Stimulated activated CD8-positive, alpha-beta memory T cell treated with anti-CD3 and anti-CD28 coated beads, Interleukin-7, amount 100 ng/mL, for 4 hours (primary cell): ENCODE measurements around the gene OSM.
A peak's percentile ranks its signal among the peaks of the same experiment; 100 is the strongest.

Experiments
- DNase-seq, 2 donors: peaks; one replicate each; pipeline ENCODE4 v3.0.0-alpha.2; 2020; ENCODE audit warnings: low read depth in 2 of 2

The OSM gene

DNA sequence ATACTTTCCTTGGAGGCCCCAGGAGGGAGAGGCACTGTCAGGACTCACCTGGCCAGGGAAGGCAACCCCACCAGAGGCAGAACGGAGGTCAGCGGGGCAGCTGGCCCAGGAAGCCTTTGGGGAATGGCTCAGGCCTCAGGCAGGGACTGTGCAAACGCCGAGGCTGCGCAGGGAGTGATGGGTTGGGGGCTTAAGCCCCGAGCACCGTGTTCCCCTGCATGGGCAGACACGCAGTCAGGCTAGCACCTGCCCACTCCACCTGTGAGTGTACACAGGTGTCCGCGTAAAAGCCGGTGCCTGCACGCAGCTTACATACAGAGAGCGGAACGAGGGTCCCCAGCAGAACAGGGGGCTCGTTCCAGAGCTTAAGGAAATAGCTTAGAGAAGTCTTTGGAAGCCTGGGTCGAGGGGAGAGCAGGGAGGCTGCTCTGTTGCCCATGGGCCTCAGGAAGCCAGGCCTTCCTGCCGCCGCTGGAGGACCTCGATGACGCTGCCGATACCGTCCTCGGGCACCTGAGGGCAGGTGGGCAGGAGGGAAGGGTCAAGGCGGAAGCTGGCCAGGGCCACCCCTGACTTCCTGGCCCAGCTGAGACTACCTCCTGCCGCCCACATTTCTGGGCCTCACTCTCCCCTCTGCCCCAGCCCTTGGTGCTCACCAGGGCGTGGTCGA is 18.7 kb upstream of the OSM start:
- DNase-seq, result no peak

DNA sequence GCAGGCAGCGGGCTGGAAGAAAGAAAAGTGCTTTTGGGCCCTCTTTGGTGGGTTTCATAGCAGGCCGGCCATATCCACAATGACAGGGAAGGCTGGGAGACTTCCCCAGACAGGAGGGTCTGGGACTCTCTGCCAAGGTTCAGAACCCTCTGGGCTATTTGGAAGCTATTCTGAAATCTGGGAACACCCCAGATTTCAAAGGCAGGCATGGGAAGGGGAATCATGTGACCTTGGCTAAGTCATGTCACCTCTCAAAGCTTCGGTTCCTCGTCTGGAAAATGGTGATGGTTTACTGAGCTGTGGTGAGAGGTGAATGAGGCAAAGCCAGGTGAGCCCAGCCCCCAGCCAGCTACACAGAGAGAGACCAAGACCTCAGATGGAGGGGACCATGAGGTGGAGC is 18.0 kb upstream of the OSM start:
- DNase-seq, result no peak

DNA sequence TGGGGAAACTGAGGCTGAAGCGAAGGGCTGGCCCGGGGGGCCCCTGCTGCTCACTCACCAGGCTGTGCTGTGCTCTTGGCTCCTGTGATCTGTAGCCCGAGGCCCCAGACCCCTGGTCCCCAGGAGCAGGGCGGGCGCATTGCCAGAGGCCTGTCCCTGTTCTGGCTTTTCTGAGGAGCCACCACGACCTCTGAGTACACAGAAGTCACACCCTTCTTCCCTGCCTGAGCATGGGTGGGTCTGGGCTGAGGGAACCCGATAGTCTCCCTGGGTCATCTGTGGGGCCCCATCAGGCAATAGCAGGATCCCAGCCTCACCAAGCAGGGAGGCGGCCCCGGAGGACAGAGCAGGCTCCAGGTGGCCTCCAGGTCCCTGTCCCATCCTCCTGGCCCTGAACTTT is 17.5 kb upstream of the OSM start:
- DNase-seq, result no peak

DNA sequence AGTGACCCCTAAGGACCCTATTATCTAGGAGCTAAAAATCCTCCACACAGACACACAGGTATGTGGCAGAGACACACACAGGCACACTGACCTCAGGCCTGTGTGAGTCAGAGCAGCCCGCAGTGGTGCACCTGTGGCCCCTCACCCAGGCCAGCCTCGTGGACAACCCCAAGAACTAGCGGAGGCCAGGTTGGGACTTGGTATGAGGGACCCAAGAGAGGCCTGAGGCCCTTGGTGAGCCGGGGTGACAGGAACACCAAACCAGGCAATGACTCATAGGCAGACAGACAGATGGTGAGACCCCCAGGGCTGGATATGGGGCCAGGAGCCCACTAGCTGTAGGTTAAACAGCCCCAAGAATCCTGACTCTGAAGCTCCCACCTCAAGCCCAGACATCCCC is 16.7 kb upstream of the OSM start:
- no peak for DNase-seq

DNA sequence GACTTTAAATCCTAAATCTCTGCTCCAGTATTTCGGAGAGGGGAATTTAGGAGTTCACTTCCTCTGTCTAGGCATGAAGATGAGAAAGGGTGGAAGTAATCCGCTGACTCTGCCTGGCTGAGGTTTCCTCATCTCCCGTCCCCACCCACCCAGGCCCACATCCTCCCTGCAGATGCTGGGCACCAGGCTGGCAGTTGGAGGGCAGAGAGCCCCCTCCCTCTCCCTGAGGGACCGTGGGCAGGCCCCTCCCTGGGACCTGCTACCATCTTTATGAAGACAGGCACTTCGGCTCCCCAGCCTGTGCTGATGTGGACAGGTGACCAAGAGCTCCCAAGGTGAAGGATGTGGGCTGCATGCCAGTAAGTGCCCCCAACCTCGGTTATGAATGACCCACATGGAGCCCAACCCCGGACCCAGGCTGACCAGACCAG is 16.0 kb upstream of the OSM start:
- DNase-seq, result no peak

DNA sequence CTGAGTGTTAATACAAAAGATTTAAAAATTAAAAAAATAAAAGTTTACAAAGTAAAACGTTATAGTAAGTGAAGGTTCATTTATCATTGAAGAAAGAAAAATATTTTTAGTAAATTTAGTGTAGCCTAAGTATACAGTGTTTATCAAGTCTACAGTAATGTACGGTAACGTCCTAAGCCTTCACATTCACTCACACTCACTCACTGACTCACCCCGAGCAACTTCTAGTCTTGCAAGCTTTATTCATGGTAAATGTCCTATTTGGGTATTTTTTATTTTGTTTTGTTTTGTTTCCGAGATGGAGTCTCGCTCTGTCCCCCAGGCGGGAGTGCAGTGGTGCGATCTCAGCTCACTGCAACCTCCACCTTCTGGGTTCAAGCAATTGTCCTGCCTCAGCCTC is 13.9 kb upstream of the OSM start:
- DNase-seq, result no peak

DNA sequence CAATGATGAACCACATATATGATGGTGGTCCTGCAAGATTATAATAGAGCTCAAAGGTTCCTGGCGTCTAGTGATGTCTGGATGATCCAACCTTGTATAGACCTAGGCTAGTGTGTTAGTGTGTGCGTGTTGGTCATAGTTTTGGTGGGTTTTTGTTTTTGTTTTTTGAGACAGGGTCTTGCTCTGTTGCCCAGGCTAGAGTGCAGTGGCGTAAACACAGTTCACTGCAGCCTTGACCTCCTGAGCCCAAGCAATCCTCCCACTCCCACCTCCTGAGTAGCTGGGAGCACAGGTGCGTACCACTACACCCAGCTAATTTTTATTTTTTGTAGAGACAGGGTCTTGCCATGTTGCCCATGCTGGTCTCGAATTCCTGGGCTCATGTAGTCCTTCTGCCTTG is 13.3 kb upstream of the OSM start:
- DNase-seq, result no peak

DNA sequence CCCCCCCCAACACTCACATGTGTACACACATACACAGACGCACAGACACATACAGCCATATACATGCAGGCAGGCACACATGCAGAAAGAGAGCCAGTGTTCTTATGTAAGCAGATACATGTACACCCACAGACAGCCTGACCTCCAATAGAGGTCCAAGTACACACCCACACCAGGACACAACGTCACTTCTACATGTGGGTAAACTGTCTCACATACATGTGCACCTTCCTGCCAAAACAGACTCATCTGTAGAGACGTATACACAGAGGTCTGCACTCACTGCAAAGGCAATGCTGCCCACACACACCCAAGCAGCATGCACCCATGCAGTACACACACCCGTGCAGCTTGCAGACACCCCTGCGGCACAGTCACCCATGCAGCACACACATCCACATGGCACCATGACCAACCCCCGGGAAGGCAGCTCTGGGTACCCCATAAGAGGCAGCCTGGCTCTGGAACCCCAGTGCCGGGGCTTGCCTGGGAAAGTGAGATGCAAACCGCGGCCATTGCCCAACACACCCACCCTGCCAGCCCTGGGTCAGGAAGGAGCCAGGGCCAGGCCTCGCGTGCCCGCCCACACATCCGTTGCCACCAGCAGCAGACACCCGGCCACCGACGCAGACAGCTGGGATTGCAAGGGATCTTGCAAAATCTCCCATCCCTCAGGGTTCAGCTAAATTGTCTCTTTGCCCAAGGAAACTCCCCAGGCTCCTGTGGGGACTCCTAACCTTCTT is 12.6 kb upstream of the OSM start:
- no peak for DNase-seq

DNA sequence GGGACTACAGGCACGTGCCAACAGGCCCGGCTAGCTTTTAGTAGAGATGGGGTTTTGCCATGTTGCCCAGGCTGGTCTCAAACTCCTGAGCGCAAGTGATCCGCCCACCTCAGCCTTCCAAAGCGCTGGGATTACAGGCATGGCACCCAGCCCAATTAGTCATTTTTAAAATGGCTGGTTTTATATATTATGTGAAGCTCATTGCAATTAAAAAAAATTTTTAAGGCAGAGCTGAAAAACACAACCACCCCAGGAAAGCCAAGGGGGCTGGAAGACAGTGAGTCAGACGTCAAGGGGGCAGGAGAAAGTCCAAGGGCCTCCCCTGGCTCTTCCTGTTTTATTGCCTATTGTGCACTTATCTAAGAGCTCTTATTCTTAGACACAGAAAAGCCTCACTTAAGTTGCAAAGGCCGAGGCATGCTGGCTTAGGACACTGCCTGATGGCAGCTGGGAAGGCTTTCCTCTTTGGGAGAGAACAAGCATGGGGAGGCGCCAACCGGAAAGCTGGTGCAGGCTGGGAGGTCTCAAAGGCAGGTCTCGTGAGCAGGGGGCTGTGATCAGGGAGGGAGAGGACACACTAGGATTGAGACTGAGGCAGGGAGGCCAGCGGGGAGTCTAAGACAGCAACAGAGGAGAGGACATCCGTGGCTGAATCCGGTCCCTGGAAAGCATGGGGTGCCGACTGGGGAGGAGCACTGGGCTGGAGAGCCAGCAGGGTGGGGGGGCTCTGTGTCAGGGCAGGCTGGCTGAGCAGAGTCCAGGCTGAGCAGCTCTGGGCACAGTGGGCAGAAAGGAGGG is 11.1 kb upstream of the OSM start:
- DNase-seq, result no peak

DNA sequence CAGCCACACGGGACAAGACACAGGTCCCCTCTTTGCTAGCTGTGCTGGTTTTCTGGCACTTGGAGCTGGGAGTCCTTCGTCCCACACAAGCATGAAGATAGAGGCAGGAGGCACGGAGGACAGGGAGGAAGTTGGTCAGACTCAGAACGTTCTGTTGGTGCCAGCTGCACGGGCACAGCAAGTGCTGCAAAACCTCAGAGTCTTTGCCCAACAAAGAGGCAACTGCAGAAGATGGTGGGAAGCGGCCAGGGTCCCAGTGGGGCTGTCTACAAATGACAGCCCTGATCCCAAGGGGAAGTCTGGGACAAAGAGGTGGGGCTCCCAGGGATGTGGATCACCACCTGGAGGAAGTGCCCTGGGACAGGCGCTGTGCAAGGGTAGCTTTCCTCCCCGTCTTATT is 9.4 kb upstream of the OSM start:
- no peak for DNase-seq

DNA sequence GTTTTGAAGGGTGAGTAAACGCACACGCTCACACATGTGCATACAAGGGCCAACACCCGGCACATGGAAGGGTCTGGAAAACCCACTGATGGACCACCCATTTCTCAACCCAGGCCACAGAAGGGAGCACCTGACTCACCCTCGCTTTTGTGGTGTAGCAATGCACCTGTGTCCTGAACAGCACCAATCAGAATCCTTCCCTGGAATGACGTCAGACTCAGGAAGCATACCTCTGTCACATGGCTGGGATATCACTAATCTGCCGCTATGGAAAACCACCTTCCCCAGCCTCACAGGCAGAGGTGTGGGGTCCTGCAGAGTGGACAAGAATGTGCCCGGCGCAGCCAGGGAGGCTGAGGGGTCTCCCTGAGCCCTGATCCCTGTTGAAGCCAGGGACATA is 9.0 kb upstream of the OSM start:
- DNase-seq, result peak; percentile 43 to 45

DNA sequence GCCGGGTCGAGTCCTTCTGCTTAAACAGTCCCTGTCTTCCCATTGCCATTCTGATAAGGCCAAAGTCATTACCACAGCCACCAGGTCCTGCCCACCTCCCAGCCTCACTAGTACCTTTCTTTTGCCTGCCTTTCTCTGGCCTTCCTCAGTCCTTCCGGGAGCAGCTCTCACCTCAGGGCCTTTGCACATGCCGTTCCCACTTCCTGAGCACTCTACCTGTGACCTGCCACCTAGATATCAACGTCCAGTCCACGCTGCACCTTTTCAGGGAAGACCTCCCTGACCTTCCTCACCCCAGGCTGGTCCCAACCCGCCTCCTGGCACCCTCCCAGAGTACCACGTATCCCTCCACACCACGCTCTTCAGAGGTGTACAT is 7.8 kb upstream of the OSM start:
- DNase-seq, result no peak

DNA sequence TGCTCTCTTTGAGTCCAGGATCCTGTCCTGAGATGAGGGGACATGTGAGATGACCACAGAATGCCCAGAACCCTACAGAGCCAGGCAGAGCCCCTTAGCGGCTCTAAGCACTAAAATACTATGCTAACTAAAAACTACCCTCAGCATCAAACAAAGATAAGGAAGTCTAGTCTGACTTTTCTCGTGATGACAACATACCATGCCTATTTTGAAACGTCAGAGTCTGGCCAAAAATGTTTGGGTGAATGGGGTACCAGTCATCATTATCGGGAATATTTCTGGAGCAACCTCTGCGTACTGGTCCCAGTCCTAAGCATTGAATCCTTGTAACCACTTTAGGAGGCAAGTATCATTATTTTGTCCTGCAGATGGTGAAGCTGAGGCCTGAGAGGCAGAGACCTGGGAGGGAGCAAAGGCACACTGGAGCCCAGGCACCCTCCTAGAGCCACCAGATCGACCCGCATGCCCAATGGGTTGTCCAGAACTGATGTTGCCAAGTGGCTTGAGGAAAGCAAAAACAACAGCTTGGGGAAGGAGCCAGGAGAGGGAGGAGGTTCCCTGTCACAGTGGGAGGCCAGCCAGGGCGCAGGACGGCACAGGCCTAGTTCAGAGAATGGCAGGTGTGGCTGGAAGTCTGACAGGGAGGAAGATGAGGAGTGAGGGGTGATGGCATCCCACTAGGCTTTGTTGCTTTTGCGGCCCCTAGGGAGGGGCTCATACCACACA is 7.2 kb upstream of the OSM start:
- no peak for DNase-seq

DNA sequence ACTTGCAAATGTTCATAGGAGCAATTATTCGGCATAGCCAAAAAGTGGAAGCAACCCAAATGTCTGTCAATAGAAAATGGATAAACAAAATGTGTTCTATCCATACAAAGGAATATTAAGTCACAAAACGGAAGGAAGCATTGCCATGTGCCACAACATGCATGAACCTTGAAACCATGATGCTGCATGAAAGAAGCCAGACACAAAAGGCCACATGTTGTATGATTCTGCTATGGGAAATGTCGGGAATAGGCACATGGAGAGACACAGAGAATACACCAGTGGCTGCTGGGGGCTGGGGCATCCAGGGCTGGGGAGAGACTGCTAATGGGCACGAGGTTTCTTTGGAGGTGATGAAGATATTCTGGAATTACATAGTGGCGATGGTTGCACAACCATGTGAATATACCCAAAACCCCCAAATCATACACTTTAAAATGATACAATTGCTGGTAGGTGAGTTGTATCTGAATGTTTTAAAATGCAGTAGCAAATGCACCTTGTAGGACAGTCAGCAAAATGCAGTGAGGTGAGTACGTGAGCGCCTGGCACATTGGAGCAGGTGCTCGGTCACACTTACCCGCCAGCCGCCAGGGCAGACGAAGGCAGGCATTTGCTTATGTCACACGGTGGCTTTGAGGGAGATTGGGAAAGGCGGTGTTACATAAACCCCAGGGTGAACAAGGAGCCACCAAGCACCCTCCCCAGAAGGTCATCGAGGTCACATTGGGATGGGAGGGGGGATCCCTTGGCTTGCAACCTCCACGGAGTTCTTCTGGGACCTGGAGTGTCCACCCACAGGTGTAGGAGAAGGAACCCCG is 6.3 kb upstream of the OSM start:
- no peak for DNase-seq

DNA sequence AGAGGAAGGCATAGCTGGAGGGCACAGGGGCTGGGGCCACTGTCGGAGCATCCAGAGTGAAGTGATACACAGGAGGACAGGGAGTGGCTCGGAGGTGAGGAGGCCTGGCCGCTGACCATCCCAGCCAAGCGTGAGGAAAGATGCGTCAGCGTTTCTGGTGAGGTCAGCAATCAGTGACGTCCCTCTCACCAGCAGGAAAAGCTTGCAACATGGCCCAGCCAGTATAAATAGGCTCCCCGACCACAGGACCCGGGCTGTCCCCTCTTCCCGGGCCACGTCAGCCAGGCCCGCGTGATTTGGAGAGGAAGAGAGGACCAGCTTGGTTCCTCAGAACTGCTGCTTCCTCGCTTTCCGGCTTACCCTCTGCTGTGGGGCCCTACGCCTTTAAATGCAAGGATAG is 4.2 kb upstream of the OSM start:
- DNase-seq, result no peak

DNA sequence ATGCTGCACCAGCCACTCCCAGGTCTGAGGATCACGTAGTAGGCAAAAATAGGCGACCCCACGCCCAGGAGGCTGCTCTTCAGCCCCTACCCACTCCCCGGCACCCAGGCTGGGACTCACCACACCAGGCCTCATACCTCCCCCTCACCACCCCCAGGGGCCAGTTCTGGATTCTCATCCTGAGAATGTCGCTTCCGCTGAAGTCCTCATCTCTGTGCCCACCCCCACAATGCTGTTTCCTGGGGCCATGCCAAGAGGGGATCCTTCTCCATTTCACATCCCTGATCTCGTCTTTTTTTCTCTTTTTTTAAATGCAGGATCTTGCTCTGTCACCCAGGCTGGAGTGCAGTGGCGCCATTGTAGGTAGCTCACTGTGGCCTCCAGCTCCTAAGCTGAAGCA is 1.7 kb upstream of the OSM start:
- no peak for DNase-seq

DNA sequence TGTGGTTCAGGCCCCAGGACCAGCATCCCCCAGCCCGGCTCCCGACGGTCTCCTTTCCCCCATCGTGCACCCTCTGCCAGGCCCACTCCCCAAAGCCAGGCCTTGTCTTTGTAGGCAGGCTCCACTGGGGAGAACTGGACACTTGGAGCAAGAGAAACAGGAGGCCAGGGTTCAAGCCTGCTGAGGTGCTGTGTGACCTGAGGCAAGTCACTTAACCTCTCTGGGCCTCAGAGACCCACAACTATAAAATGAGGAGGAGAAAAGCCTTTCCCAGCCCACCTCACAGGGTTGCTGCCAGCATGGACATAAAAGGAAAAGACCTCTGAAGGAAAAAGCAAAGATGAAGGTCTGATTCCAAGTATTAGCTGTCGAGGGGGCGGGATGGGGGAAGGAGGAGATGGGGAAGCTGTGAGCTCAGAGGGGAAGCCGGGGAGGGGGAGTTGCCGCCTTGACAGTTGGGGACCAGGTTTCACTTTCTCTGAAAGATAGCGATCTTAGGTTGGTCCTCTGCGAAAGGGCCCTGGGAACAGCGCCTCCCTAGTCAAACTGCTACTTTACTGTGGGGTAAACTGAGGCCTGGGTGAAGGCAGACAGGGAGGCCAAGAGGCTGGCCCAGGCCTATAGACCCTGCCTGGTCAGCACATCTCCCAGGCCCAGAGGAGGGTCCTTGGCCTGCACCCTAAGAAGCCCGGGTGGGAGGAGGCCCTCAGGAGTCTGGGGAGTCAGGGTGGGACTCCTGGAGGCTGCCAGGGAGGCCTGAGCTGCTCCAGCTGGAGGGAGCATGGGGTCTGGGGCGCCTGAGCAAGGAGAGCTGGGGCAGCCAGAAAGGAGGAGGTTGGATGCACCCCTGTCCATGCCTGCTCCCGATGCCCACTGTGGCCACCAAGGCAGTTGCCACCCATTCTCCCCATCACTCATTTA is 991 bp upstream of the OSM start:
- peak; percentile 56 for DNase-seq

DNA sequence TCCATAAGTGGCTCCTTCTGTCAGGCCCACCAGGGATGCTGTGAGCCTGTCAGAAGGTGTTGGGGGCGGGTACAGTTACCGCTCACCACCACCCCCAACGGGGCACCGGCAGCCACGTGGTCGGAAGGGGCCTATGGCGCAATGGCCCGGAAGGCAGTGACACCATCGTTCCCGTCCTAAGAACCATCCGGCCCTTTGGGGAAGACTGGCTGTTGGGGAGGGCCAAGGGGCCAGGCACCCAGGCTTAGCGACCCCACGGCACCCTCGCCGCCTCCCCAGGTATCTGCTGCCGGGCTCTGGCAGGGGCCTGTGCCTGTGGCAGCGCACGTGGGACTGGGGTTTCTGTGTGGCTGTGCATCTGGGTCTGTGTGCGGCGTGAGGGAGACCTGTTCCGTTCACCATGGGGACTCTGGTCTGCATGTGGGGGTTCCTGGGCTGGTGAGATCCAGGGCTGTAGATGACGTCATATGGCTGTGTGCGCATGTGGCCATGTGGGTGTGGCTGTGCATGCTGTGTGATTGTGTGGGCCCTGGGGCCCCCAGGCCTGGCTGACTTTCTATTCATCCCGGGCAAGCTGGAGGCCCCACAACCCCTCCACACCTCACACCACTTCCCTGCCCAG is 717 bp downstream of the OSM start:
- DNase-seq, result peak; percentile 83

DNA sequence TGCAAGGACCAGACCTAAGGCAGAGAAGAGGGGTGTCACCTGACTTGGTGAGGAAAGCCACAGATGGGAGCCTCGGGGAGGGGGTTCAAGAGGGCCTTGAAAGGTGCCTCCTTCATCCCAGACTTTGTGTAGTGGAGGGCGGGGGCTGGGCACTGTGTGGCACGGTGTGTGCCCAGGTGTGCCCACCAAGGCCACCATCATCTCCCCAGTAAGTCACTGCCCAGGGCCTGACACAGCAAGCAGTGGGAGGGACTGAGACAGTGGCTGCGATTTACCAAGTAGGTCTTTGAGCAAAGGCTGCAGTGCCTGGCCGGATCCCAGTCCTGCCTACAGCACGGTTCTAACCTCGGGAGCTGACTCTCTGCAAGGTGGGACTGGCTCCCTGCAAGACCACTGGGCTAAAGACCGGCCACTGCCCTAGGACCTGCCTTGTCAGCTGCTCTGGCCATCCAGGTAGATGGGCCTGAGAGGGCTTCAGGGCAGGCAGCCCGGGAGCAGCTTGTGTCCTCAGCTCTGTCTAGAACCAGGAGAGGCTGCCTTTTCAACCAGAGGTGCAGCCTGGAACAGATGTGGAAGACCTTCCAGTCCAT is 1.4 kb downstream of the OSM start:
- DNase-seq, result no peak
